ENCODE measurements around the gene CD6. TPM values are rescaled to one million over a fixed set of nuclear protein-coding genes. Genes with fewer than 3 reads are reported as not detected.

Gene CD6
- total RNA-seq, 4 donors from 2014 or later, result 0.16 to 0.25 TPM; not detected in 2

DNA sequence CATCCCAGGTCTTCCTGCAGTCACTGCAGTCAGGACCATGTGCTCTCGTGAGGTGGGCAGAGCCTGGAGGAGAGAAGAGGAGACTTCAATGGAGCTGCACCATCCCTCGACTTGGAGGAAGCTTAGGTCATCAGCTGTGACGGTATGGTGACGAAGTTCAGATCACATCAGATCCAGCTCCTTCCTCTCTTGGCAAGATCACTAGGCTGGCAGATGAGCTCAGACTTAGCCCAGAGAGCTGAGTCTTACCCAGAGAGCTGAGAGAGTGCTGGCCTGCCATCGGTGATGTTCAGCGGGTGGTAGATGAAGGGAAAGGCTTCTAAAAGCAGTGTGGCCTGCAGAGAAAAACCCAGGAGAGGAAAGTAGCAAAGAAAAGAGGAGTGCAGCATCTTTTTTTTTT lies 17.7 kb upstream of the CD6 start:
- H3K9me3 ChIP-seq, result no peaks in the 10 kb centered on the region
- ATAC-seq, result no peak
- no peak for TF ChIP-seq CTCF (IDR thresholded peaks at IDR 0.05 in 4 of 5, conservative IDR thresholded peaks at IDR 0.05 in 1 of 5)
- TF ChIP-seq POLR2A (IDR thresholded peaks at IDR 0.05), result no peak
- DNase-seq, result no peak
- in situ Hi-C loops (cut with MboI; ENCODE audit: low sequenced_read_pairs in 4 of 4) (no loop called here), intact Hi-C loops (cut with DNase I; ENCODE audit: low total_unique reads) (no loop called here)
- H3K27me3 ChIP-seq, result peaks cover 0 to 11% (median 0%) of the 10 kb centered on the region in 3 donors
- peak overlapping the region in 1 of 4 donors; percentile 84 for H3K27ac ChIP-seq
- no peaks in the 10 kb centered on the region for H3K36me3 ChIP-seq
- no peak overlapping the region for H3K4me3 ChIP-seq
- H3K4me1 ChIP-seq, result no peaks in the 10 kb centered on the region

DNA sequence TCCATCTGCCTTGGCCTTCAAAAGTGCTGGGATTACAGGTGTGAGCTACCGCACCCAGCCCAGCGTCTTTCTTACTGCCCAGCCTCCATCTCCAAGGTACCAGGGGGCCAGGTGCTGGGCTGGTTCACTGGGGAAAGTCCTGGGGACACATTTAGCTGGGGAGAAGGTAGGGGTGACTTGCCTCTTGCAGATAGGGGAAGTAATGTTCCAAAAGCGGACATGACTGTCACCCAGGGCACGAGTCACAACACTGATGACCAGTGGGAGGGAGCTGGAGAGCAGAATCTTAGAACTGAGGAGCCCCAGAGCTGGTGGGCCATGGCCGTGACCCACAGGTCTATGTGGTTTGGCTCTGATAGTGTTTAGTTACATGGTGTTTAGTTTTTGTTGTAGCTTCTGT lies 17.1 kb upstream of the CD6 start:
- Histone ChIP-seq H3K27me3 (peaks cover 0 to 11% (median 0%) of the 10 kb centered on the region in 3 donors), H3K36me3 (no peaks in the 10 kb centered on the region), H3K27ac (no peak overlapping the region), H3K9me3 (no peaks in the 10 kb centered on the region), H3K4me3 (no peak overlapping the region), H3K4me1 (no peaks in the 10 kb centered on the region)
- DNase-seq (no peak), ATAC-seq (no peak)
- intact Hi-C loops (cut with DNase I; ENCODE audit: low total_unique reads), result no loop called here
- TF ChIP-seq POLR2A (IDR thresholded peaks at IDR 0.05) (no peak), CTCF (IDR thresholded peaks at IDR 0.05 in 4 of 5, conservative IDR thresholded peaks at IDR 0.05 in 1 of 5) (no peak)
- in situ Hi-C loops (cut with MboI; ENCODE audit: low sequenced_read_pairs in 4 of 4), result no loop called here

DNA sequence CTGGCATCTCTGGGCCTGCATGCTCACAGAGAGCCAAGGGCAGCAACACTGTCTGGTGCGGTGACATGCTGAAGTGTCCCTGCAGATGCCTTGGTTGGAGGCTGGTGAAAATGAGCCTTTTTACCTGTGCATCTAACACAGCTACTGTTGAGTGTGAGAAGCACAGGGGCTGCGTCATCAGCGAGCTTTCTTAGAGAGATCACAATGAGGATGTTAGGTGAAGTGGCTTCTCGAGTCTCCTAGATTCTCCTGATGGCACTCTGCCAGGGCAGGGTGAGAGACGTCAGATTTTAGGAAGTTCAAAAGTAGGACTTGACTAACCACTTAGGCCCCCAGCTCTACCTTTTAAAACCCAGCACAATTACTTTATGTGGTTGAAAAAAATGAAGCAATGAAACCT lies 15.9 kb upstream of the CD6 start:
- intact Hi-C loops (cut with DNase I; ENCODE audit: low total_unique reads), result no loop called here
- H3K27me3 ChIP-seq, result peaks cover 0 to 8% (median 0%) of the 10 kb centered on the region in 3 donors
- no peaks in the 10 kb centered on the region for H3K36me3 ChIP-seq
- in situ Hi-C loops (cut with MboI; ENCODE audit: low sequenced_read_pairs in 4 of 4), result no loop called here
- no peaks in the 10 kb centered on the region for H3K4me1 ChIP-seq
- H3K9me3 ChIP-seq, result no peaks in the 10 kb centered on the region
- no peak for TF ChIP-seq POLR2A (IDR thresholded peaks at IDR 0.05)
- no peak for TF ChIP-seq CTCF (IDR thresholded peaks at IDR 0.05 in 4 of 5, conservative IDR thresholded peaks at IDR 0.05 in 1 of 5)
- no peak overlapping the region for H3K4me3 ChIP-seq
- no peak for ATAC-seq
- H3K27ac ChIP-seq, result no peak overlapping the region
- no peak for DNase-seq

DNA sequence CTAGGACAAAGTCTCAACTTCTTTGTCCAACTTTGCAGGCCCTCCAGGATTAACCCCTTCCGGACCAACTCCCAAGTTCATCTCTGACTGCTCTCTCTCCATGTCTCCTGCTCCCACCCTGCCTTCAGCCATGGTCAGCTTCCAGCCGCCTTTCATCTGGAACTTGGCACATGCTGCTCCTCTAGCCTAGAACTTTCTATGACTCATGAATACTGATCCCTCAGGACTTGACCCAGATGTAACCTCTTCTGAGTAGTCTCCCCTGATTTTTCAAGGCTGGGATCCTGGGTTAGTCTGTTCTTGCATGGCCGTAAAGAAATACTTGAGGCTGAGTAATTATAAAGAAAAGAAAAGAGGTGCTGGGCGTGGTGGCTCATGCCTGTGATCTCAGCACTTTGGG lies 14.3 kb upstream of the CD6 start:
- H3K27ac ChIP-seq, result no peak overlapping the region
- DNase-seq (no peak), ATAC-seq (no peak)
- no peak overlapping the region for H3K4me3 ChIP-seq
- intact Hi-C loops (cut with DNase I; ENCODE audit: low total_unique reads) (no loop called here), in situ Hi-C loops (cut with MboI; ENCODE audit: low sequenced_read_pairs in 4 of 4) (no loop called here)
- no peak for TF ChIP-seq POLR2A (IDR thresholded peaks at IDR 0.05)
- TF ChIP-seq CTCF (IDR thresholded peaks at IDR 0.05 in 4 of 5, conservative IDR thresholded peaks at IDR 0.05 in 1 of 5), result no peak
- H3K36me3 ChIP-seq, result no peaks in the 10 kb centered on the region
- no peaks in the 10 kb centered on the region for H3K9me3 ChIP-seq
- no peaks in the 10 kb centered on the region for H3K27me3 ChIP-seq
- H3K4me1 ChIP-seq, result no peaks in the 10 kb centered on the region

DNA sequence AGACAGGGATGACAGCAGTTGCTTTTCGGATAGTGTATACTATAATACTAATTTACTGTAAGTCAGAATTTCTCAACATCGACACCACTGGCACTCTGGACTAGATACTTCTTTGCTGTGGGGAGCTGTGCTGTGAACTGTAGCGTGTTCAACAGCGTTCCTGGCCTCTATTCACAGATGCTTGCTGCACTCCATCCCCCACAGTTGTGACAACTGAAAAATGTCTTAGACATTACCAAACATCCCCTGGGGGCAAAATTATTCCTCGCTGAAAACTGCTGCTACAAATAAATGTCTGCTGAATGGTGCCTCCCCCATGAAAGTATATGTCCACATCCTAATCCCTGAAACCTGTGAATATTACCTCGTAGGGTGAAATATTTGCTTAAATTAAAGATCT lies 12.0 kb upstream of the CD6 start:
- in situ Hi-C loops (cut with MboI; ENCODE audit: low sequenced_read_pairs in 4 of 4) (no loop called here), intact Hi-C loops (cut with DNase I; ENCODE audit: low total_unique reads) (no loop called here)
- no peak overlapping the region for H3K4me3 ChIP-seq
- DNase-seq (no peak), ATAC-seq (no peak)
- no peaks in the 10 kb centered on the region for H3K27me3 ChIP-seq
- H3K27ac ChIP-seq, result no peak overlapping the region
- H3K4me1 ChIP-seq, result no peaks in the 10 kb centered on the region
- no peak for TF ChIP-seq POLR2A (IDR thresholded peaks at IDR 0.05)
- no peak for TF ChIP-seq CTCF (IDR thresholded peaks at IDR 0.05 in 4 of 5, conservative IDR thresholded peaks at IDR 0.05 in 1 of 5)
- H3K9me3 ChIP-seq, result no peaks in the 10 kb centered on the region
- H3K36me3 ChIP-seq, result no peaks in the 10 kb centered on the region
